ENCODE measurements around the gene EPN3. TPM values are rescaled to one million over a fixed set of nuclear protein-coding genes. Genes with fewer than 3 reads are reported as not detected.

EPN3 gene
- total RNA-seq, 3 donors from 2014 or later, result 8.2 to 32.8 TPM; not detected in 1

GRCh38 chr17:50538549-50539410, 6.2 kb downstream of the EPN3 start:
- intact Hi-C loops (cut with DNase I; ENCODE audit: low total_unique reads), result no loop called here
- H3K36me3 ChIP-seq, result no peaks in the 10 kb centered on the region
- peaks cover 0 to 13% of the 10 kb centered on the region in 2 donors for H3K4me1 ChIP-seq
- no peaks in the 10 kb centered on the region for H3K27me3 ChIP-seq
- no peak for TF ChIP-seq POLR2AphosphoS5 (IDR thresholded peaks at IDR 0.05)
- TF ChIP-seq CTCF (IDR thresholded peaks at IDR 0.05), result no peak
- no peak for TF ChIP-seq POLR2A (IDR thresholded peaks at IDR 0.05)
- peak overlapping the region; percentile 18 to 80 for H3K27ac ChIP-seq
- H3K4me3 ChIP-seq, result no peak overlapping the region
- no peak for DNase-seq (ENCODE audit: low spot score in 2 of 2)
- H3K9me3 ChIP-seq, result no peaks in the 10 kb centered on the region

DNA sequence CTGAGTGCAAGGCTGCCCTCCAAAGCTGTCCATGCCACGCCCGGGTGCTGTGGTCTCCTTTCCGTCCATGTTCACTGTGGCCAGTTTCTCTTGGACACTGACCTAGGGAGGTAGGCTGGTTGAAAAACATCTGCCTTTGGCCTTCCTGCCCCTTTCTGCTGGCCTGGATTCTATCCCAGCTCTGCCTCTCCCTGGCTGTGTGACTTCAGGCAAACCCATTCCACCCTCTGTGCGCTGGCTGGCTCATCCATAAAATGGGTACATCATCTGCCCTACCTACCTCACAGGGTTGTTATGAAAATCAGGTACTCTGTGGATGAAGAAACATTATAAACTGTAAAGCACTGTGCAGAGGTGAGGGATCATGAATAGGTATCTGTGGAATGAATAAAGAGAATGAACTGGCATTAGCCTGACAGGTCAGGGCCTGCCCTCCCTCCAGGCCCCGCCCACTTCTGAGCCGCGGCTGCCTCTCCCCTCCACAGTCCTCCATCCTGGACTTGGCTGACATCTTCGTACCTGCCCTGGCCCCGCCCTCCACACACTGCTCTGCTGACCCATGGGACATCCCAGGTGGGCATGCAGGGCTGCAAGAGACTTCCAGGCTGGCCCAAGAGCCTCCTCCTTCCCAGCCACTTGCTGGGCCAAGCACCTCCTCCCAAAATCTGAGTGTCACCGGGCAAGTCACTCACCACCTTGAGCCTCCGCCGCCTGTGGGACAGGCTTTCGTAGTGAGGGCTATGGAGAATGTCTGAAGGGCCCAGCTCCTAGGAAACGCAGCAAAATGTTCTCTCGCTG, 7.4 kb downstream of the EPN3 start:
- H3K4me3 ChIP-seq, result no peak overlapping the region
- H3K4me1 ChIP-seq, result peaks cover 0 to 4% of the 10 kb centered on the region in 2 donors
- H3K36me3 ChIP-seq, result no peaks in the 10 kb centered on the region
- no peak for TF ChIP-seq CTCF (IDR thresholded peaks at IDR 0.05)
- no peak for TF ChIP-seq POLR2A (IDR thresholded peaks at IDR 0.05)
- no peak for TF ChIP-seq POLR2AphosphoS5 (IDR thresholded peaks at IDR 0.05)
- H3K9me3 ChIP-seq, result no peaks in the 10 kb centered on the region
- H3K27ac ChIP-seq, result peak overlapping the region; percentile 45 to 80
- H3K27me3 ChIP-seq, result no peaks in the 10 kb centered on the region
- peak in 1 of 2 donors; percentile 72 for DNase-seq (ENCODE audit: low spot score in 2 of 2)
- intact Hi-C loops (cut with DNase I; ENCODE audit: low total_unique reads), result loop anchor here (10.0 kb wide), 1 partner anchor 305 kb away; no protein-coding TSS in a partner anchor

- Histone ChIP-seq H3K27me3 (no peaks in the 10 kb centered on the region), H3K9me3 (no peaks in the 10 kb centered on the region), H3K36me3 (no peaks in the 10 kb centered on the region), H3K4me1 (no peaks in the 10 kb centered on the region), H3K27ac (peak overlapping the region; percentile 80), H3K4me3 (peak overlapping the region in 2 of 3 donors; percentile 62 to 69)
- intact Hi-C loops (cut with DNase I; ENCODE audit: low total_unique reads), result loop anchor here (10.0 kb wide), 1 partner anchor 304 kb away; no protein-coding TSS in a partner anchor
- TF ChIP-seq CTCF (IDR thresholded peaks at IDR 0.05) (no peak), POLR2AphosphoS5 (IDR thresholded peaks at IDR 0.05) (no peak), POLR2A (IDR thresholded peaks at IDR 0.05) (no peak)
- no peak for DNase-seq (ENCODE audit: low spot score in 2 of 2)
Observed at GRCh38 chr17:50540560-50541401, 8.2 kb downstream of the EPN3 start.

DNA sequence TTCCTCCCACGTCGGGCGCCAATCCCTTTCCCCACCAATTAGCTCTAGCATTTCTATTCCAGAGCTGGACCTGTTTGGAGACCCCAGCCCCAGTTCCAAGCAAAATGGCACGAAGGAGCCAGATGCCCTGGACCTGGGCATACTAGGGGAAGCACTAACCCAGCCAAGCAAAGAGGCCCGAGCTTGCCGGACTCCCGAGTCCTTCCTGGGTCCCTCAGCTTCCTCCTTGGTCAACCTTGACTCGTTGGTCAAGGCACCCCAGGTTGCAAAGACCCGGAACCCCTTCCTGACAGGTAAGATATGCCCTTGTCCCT, 8.8 kb downstream of the EPN3 start:
- peak overlapping the region; percentile 80 to 82 for H3K27ac ChIP-seq
- H3K9me3 ChIP-seq, result no peaks in the 10 kb centered on the region

More for the DNA sequence above, 8.8 kb downstream of the EPN3 start:
- TF ChIP-seq POLR2A (IDR thresholded peaks at IDR 0.05), result no peak
- no peak for TF ChIP-seq POLR2AphosphoS5 (IDR thresholded peaks at IDR 0.05)
- no peak for TF ChIP-seq CTCF (IDR thresholded peaks at IDR 0.05)
- H3K36me3 ChIP-seq, result no peaks in the 10 kb centered on the region
- no peaks in the 10 kb centered on the region for H3K4me1 ChIP-seq
- peak overlapping the region; percentile 49 to 69 (median 62) for H3K4me3 ChIP-seq
- no peaks in the 10 kb centered on the region for H3K27me3 ChIP-seq
- DNase-seq (ENCODE audit: low spot score in 2 of 2), result no peak
- intact Hi-C loops (cut with DNase I; ENCODE audit: low total_unique reads), result loop anchor here (10.0 kb wide), 1 partner anchor 303 kb away; no protein-coding TSS in a partner anchor

All from breast epithelium (tissue), 4 donors.